ENCODE data around the gene IL17RE.

GRCh38 chr3:9901967-9902366, 681 bp upstream of the IL17RE start:
- no peak for TF ChIP-seq CTCF (IDR thresholded peaks at IDR 0.05)
- no peak for TF ChIP-seq POLR2A (IDR thresholded peaks at IDR 0.05)

Data from lower leg skin (tissue), 3 donors.